Motor neuron (in vitro differentiated cells): Measurements from ENCODE around the gene SLC38A10. TPM values are rescaled to one million over a fixed set of nuclear protein-coding genes. Genes with fewer than 3 reads are reported as not detected.

Source experiments
- ATAC-seq, 8 experiments: fragments of 200-7000 bp; cut with Tn5 transposase; replicated peaks in 6 of 8; 2 replicates each; pipeline ENCODE4 v1.8.0; 2021; ENCODE audit warnings: mild to moderate bottlenecking in 8 of 8, moderate library complexity in 8 of 8
- H3K27ac ChIP-seq, 2 donors: fragments of 250-450 bp; sonication (Bioruptor Pico); 2 replicates each; pipeline ENCODE4 v1.9.0; 2021; ENCODE audit warnings: antibody characterized with exemption in 2 of 2, mild to moderate bottlenecking in 2 of 2, moderate library complexity in 1 of 2
- H3K4me1 ChIP-seq, 2 donors: fragments of 250-450 bp; sonication (Bioruptor Pico); replicated peaks in 1 of 2; 2 replicates each; pipeline ENCODE4 v1.6.1; 2021; ENCODE audit warnings: antibody characterized with exemption in 2 of 2, mild to moderate bottlenecking in 2 of 2, moderate library complexity in 1 of 2
- H3K4me3 ChIP-seq, 5 donors: fragments of 250-450 bp; sonication (Bioruptor Pico); 2 replicates each; pipeline ENCODE4 v1.9.0; 2021; ENCODE audit warnings: antibody characterized with exemption in 5 of 5, mild to moderate bottlenecking in 5 of 5, moderate library complexity in 4 of 5
- WGBS, 10 experiments: fragments of 450-650 bp; shearing (Covaris generic); methylation state at CpG; one replicate each; pipeline ENCODE4 v1.0.0; 2022; 5-methylcytosine and 5-hydroxymethylcytosine counted together
- in situ Hi-C, 9 experiments: fragments of 400-800 bp; cut with MboI; loops; one replicate each; pipeline ENCODE4 v1.15.0; 2021; ENCODE audit warnings: low sequenced_read_pairs in 9 of 9, low pct_unique_long_range_greater_than_20kb in 2 of 9; ENCODE audit not compliant: unreplicated experiment in 9 of 9
- total RNA-seq, 8 experiments: library from RNA; unstranded; fragments of 300-600 nt; gene quantifications; 2 replicates each; pipeline versions ENCODE4 v1.2.3 to v1.2.4, GENCODE V29; 2022

The SLC38A10 gene
- total RNA-seq, 8 experiments from 2014 or later: 29.0 to 57.1 (median 49.1) TPM

- no peak for ATAC-seq
- no peak overlapping the region for H3K27ac ChIP-seq
- 90 to 91% methylated on average over 2 to 7 of the region's 9 CpGs; no CpG with 5 or more reads in 8 of the 10 experiments for WGBS, 10 experiments
- no peak overlapping the region for H3K4me3 ChIP-seq
- in situ Hi-C loops: no loop called here
- peaks cover 72 to 82% of the 10 kb centered on the region in 2 donors for H3K4me1 ChIP-seq
Observed at GRCh38 chr17:81335773-81336157, 40.7 kb upstream of the SLC38A10 start.

DNA sequence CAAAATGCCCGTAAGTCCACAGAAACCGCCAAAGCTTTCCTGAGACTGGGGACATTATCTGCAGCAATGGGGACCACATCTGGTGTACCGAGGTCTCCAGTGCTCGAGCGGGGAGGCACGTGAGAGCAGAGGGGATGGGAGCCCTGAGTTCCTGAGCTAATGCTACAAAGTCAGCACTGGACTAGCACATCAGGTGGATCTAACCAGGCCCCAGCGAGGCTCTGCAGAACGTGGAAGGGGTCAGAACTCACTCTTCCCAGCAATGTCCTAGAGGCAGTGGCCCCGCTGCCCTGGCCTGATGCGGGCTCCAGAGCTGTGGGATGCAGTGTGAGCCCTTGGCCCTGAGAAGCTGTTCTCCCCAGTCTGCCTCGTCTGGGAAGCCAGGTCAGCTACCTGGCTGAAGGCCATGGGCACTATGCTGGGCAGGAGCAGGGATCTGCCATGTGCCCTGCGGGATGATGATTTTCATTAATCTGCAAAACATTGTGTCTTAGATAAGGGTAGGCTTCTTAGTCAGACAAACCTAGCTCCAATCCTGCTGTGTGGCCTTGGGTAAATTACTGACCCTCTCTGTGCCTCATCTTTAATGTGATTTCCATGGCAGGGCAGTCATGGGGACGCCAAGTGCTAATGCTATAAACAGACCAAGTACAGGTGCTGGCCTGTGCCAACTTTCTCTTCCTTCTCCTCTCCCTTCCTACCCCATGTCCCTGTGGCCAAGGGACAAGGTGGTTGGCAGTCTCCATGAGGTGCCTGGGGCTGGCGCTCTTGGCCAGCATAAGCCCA is 40.1 kb upstream of the SLC38A10 start:
- in situ Hi-C loops: no loop called here
- H3K4me3 ChIP-seq: no peak overlapping the region
- no peak overlapping the region for H3K27ac ChIP-seq
- H3K4me1 ChIP-seq: peaks cover 72 to 82% of the 10 kb centered on the region in 2 donors
- no peak for ATAC-seq
- WGBS, 10 experiments: 77 to 100% (median 89%) methylated on average over 2 to 5 of the region's 14 CpGs; no CpG with 5 or more reads in 7 of the 10 experiments

GRCh38 chr17:81334391-81334901 is 39.3 kb upstream of the SLC38A10 start:
- Histone ChIP-seq H3K4me1 (peaks cover 72 to 82% of the 10 kb centered on the region in 2 donors), H3K4me3 (no peak overlapping the region), H3K27ac (no peak overlapping the region)
- ATAC-seq: no peak
- in situ Hi-C loops: no loop called here
- 20 to 70% (median 49%) methylated on average over 1 to 6 of the region's 12 CpGs; no CpG with 5 or more reads in 5 of the 10 experiments for WGBS, 10 experiments

DNA sequence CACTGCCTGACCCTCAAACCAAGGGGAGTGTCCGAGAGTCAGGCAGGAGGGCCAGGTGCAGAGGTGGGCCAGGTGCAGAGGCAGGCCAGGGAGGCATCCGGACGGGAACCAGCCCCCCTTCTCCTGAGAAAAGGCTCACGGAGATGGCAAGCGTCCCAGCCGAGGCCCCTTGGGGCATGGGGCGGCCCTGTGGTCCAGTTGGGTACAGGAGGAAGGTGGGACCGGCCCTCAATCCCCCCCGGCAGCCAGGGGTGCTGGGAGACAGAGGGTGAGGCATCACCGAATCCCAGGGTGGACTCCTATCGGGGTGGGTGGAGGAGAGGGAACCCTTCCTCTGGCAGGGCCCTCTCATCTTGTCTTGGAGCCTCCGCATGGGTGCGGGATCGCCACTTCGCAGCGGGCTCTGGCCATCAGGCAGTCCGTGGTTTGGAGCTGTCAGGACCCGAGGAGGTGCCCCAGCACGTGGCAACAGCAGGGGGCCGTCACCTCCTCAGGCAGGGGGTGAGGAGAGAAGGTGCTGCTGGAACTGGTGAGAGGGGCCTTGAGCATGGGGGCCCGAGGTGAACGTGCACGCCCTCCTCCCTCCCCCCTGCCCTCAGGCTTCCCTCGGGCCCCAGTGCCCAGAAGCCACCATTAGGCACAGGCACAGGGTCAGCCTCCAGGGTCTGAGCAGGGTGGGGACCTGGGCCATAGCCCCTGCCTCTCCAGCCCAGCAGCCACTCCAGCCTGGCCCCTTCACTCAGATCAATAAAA is 38.7 kb upstream of the SLC38A10 start:
- 97 to 100% methylated on average over 4 to 5 of the region's 24 CpGs; no CpG with 5 or more reads in 8 of the 10 experiments for WGBS, 10 experiments
- no peak for ATAC-seq
- Histone ChIP-seq H3K4me3 (no peak overlapping the region), H3K27ac (no peak overlapping the region), H3K4me1 (peaks cover 72 to 82% of the 10 kb centered on the region in 2 donors)
- in situ Hi-C loops: no loop called here

GRCh38 chr17:81332914-81333528 is 37.9 kb upstream of the SLC38A10 start:
- in situ Hi-C loops: no loop called here
- WGBS, 10 experiments: 30 to 100% (median 76%) methylated on average over 1 to 15 of the region's 23 CpGs; no CpG with 5 or more reads in 5 of the 10 experiments
- no peak overlapping the region for H3K27ac ChIP-seq
- H3K4me3 ChIP-seq: no peak overlapping the region
- H3K4me1 ChIP-seq: peaks cover 72 to 82% of the 10 kb centered on the region in 2 donors
- ATAC-seq: no peak

DNA sequence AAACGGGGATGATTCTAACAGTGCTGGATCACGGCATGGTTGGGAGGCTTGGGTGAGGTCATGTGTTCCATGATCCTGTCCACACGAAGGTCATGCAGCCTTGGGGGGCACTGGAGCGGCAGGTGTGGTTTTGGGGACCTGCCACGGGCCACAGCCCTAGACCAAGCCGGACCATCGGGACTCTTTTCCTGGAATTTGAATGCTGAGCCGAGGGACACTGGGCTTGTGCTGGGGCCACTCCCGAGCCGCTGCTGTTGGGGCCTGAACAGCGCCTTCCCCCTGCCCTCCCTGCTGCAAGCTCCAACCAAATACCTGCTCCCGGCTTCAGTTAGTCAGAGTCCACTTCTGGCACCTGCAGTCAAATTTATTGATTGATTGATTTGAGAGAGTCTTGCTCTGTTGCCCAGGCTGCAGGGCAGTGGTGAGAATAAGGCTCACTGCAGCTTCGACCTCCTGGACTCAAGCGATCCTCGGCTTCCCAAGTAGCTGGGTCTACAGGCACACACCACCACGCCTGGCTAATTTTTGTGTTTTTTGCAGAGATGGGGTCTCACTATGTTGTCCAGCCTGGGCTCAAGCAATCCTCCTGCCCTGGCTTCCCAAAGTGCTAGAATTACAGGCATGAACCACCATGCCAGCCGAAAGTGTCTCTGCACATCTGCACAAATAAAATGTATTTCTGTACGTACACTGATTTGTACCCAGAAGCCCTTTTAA is 37.2 kb upstream of the SLC38A10 start:
- WGBS, 10 experiments: 75 to 100% (median 91%) methylated on average over 1 to 13 of the region's 18 CpGs; no CpG with 5 or more reads in 2 of the 10 experiments
- H3K4me1 ChIP-seq: peaks cover 65 to 77% of the 10 kb centered on the region in 2 donors
- ATAC-seq: no peak
- no peak overlapping the region for H3K27ac ChIP-seq
- in situ Hi-C loops: no loop called here
- H3K4me3 ChIP-seq: no peak overlapping the region

GRCh38 chr17:81331527-81332043 is 36.5 kb upstream of the SLC38A10 start:
- 40 to 100% (median 90%) methylated on average over 1 to 4 of the region's 17 CpGs; no CpG with 5 or more reads in 5 of the 10 experiments for WGBS, 10 experiments
- H3K4me1 ChIP-seq: peaks cover 63 to 71% of the 10 kb centered on the region in 2 donors
- in situ Hi-C loops: no loop called here
- ATAC-seq: peak in 5 of 8 experiments; percentile 11 to 40 (median 22)
- H3K27ac ChIP-seq: peak overlapping the region in 1 of 2 donors; percentile 22
- H3K4me3 ChIP-seq: no peak overlapping the region

DNA sequence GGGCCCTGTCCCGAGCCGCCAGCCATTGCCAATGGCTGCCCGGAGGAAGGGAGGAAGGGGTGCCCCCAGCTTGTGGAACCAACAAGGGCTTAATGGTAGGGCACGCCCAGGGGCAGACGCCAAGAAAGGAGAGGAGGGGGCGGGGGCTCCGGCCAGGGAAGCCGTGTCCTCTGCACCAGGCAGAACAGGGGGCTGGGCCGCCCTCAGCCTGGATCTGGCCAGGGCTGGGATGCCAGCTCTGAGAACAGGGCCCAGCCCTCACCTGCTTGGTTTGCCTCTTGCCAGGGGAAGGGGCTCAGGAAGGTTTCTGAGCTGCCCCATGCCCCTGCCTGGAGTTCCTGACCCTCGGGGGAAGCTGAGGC is 35.8 kb upstream of the SLC38A10 start:
- no CpG with 5 or more reads among the region's 10 CpGs for WGBS, 10 experiments
- no peak for ATAC-seq
- Histone ChIP-seq H3K27ac (peak overlapping the region in 1 of 2 donors; percentile 87), H3K4me3 (no peak overlapping the region), H3K4me1 (peaks cover 63 to 68% of the 10 kb centered on the region in 2 donors)
- in situ Hi-C loops: no loop called here

GRCh38 chr17:81329927-81330883 is 35.1 kb upstream of the SLC38A10 start:
- peak in 3 of 8 experiments; percentile 2 to 3 (median 2) for ATAC-seq
- no peak overlapping the region for H3K4me3 ChIP-seq
- WGBS, 10 experiments: 46 to 100% (median 80%) methylated on average over 1 to 3 of the region's 23 CpGs; no CpG with 5 or more reads in 7 of the 10 experiments
- H3K4me1 ChIP-seq: peaks cover 63 to 68% of the 10 kb centered on the region in 2 donors
- H3K27ac ChIP-seq: peak overlapping the region; percentile 80 to 87
- in situ Hi-C loops: no loop called here

DNA sequence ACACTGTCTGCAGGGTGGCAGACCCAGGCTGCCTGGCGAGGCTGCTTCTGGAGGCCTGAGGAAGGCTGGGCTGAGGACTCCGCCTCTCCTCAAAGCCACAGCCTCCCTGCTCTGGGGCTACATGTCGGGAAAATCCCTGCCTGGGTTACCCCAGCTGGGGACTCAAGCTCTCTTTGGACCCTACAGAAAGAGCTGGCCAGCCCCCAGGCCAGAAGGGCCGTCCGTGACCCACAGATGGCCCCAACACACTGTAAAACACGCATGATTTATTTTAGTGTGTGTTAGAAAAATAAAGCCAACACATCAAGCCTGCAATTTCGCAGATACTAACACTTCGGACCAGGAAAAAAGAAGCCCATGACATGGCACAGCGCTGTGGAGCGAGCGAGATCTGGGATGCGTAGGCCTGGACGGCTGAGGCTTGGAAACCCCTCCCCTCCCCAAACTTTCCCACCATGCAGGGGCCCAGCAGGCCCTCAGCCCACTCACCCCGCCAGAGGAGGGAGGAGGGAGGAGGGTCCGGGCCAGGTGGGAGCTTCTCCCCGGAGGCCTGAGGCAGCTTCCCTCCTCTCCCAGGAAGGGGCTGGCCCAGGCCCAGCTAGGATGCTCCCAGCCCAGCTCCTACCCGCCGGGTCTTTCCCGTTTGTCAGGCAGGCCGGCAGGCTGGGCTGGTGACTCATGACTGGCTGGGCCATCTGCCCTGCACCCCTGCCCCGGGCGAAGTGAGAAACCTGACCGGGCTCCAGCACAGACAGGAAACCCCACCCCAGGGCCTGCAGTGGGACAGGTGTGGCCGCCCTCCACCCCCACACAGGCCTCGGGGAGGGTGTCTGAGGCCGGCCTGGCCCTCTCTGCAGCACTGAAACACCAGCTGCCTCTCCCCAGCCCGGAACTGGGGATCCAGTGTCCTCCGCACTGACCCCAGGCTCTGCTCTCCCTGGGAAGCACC is 34.1 kb upstream of the SLC38A10 start:
- ATAC-seq: peak; percentile 87 to 96 (median 91)
- peak overlapping the region; percentile 80 to 87 for H3K27ac ChIP-seq
- 20 to 100% (median 70%) methylated on average over 1 to 4 of the region's 28 CpGs; no CpG with 5 or more reads in 5 of the 10 experiments for WGBS, 10 experiments
- in situ Hi-C loops: no loop called here
- no peak overlapping the region for H3K4me3 ChIP-seq
- H3K4me1 ChIP-seq: peaks cover 54 to 60% of the 10 kb centered on the region in 2 donors
